GM08714 (cell line): ENCODE measurements around the gene UST.

Source experiments
- H3K4me3 ChIP-seq: fragments of 200-500 bp; sonication (Bioruptor generic); 2 replicates; pipeline ENCODE4 v1.5.1; 2014; ENCODE audit warnings: mild to moderate bottlenecking, low read length, inconsistent platforms
- ZNF274 ChIP-seq: IDR thresholded peaks from 2 replicates; pipeline ENCODE4 v1.6.1; 2012; ENCODE audit warnings: mild to moderate bottlenecking, low read depth, low read length

Gene UST

DNA sequence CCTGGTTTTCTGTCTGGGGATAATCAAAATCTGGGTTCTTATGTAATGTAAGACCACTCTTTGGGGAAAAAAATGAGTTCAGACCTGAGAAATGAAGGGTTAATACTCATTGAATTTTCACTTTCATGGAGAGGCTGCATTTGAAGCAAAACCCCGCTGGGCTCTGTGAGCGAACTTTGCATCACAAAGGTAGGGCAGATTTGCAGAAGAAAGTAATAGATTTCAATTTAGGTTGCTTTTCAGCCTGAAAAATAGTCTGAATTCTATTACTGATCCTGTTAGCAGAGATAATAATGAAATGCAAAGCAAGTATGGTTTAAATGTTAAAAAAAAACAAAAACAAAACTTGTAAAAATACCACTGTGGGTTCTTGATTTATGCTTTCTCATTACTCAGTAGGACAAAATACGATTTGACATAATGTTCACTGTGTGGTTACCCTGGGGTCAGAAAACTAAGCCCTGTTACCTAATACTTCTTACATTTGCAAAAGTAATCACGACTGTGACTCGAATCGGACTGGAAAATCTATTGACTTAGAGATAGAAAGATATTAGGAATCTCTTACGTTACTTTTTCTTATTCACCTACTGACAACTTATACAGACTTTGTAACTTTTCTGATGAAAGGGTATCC, 72.2 kb downstream of the UST start:
- H3K4me3 ChIP-seq: no peak overlapping the region
- no peak for TF ChIP-seq ZNF274

DNA sequence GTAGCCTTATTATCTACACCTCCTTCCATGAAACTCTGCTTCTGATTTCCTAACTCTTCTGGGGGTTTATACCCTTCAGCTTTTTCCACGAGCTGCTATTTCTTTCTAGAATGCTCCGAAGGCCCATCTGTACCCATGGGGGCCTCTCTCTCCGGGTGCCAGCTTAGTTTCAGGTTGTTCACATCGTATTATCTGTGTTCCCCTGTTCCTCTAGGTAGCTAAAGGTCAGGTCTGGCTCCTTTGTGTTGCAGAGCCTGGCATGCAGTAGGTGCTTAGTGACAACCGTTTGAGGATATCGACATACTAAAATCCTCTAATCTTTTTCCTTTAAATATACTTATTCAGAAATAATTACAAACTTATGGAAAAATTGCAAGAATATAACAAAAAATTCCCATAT, 73.0 kb downstream of the UST start:
- no peak overlapping the region for H3K4me3 ChIP-seq
- no peak for TF ChIP-seq ZNF274

DNA sequence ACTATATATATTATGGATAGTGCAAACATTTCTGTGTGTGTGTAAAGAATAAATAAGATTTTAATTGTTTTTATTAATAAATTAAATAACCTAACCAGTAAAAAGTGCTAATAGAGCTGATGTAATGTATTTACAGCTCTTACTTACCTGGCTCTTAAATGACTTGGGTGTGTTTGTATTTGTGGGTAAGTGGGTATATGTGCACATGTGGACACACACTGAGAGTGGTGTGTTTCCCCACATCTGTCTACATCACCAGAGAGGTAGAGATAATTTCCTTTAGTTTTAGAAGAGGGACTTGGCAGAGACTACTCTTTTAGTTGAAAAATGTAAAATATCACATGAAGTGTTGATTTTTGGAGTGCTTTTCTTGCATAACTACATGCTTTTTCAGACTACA, 76.0 kb downstream of the UST start:
- TF ChIP-seq ZNF274: no peak
- no peak overlapping the region for H3K4me3 ChIP-seq

DNA sequence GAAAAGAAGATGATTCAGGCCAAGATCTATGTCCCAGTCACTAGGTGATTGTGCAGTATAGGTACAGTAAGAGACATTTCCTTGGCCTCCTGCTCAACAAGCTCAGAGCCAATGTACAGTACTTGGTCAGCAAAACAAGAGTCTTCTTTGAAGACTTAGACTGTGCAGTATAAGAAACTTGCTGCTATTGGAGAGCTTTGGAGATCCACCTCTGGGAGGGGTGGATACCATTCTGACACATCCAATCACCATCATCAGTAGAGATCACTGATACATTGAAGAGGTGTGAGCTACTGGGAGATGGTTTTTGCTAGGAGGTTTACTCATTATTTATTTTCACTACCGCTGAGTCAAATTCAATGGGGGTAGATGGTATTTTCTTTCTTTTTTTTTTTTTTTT, 77.5 kb downstream of the UST start:
- no peak overlapping the region for H3K4me3 ChIP-seq
- no peak for TF ChIP-seq ZNF274

DNA sequence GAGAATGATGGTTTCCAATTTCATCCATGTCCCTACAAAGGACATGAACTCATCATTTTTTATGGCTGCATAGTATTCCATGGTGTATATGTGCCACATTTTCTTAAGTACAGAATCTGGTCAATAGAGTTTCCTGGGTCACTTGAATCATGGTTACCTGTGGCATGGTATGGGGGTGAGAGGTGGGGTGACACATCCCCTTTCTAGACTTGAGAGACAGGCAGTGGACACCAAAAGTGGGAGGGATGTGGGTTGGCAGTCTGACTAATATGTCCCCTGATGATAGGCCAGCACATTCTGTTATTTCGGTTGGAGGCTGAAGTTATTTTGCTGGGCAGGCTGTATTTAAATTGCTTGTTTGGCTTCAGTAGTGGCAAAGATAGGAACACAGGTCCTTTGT, 78.1 kb downstream of the UST start:
- TF ChIP-seq ZNF274: no peak
- H3K4me3 ChIP-seq: no peak overlapping the region

DNA sequence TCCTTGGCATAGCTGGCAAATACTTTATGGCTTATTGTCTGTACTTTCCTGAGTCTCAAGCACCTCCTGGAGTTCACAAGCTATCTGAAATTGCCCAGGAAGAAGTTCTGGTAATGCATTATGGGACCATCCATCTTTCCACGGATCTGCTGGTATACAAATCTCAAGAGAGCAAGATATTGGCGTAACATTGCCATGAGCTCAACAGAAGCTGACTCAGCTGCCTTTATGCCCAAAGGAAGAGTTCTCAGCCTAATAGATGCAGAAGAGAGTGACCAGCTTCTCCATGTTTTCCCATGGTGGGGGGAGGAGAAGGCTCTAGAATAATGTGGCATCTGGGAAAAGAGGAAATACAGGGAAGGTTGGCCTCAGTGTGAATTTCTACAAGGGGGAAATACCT, 78.7 kb downstream of the UST start:
- no peak for TF ChIP-seq ZNF274

DNA sequence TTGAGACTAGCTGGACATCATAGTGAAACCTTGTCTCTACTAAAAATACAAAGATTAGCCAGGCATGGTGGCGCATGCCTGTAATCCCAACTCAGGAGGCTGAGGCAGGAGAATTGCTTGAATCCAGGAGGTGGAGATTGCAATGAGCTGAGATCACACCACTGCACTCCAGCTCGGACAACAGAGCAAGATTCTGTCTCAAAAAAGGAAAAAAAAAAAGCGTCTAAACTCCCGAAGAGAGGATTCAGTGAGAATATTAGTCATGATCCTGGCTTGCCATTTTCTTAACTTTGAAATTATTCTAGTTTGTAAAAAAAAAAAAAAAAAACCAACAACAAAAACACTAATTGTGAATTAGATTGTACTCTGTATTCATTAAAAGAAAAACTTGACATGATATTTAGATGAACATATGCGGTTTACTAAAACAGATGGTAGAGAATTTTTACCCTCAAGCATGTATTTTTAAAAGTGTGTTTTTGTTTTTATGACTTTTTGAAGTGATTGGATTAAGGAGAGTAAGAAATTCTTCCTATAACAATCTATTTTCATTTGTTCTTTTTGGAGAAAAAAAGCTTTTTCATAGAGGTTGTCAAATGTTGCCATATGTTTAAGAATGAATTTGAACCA, 80.7 kb downstream of the UST start:
- no peak overlapping the region for H3K4me3 ChIP-seq
- no peak for TF ChIP-seq ZNF274

More for the DNA sequence above, 78.7 kb downstream of the UST start:
- H3K4me3 ChIP-seq: no peak overlapping the region

DNA sequence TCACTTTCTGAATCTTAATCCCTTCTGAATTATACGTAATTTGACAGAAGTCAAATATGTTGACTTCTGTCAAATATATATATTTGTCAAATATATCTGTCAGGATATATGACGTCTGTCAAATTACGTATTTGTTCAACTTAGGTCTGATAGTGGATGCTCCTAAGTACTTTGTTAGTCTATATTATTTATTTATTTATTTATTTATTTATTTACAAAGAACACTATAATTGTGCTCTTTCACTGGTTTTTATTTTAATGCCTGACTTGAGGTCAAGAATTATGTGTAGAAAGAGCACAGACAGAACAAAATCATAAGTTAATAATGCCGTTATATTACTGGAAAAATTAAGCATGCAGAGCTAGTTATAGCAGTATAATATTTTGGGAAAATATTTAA, 81.2 kb downstream of the UST start:
- no peak overlapping the region for H3K4me3 ChIP-seq
- TF ChIP-seq ZNF274: no peak

DNA sequence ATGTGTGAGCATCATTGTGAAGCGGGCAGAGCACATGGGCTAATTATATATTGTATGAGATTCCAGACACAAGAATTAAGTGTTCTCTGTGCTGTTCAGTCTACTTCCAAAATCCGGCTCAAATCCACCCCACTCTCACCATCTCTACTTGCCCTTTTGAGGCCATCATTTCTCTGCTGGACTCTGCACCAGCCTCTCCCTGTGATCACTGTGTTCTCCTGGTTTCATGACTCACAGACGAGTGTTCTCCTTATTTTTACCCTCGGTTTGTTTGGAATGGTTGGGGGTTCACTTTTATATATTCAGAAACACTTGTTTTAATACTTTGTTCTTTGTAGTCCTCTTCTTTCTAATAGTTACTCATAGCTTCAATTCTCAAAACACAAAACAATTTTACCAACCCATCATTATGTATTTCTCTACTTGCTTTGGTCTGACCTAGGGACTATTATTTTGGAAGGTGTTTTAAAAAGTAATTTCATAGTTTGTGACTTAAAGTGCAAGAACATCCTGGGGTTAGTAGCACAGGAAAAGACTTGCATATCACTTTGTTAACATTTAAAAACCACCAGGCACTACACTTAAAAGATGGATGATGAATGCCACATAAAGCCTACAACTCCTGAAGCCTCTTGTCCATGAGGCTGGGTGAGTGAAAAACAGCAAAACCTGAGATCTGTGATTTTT, 82.7 kb downstream of the UST start:
- TF ChIP-seq ZNF274: no peak

DNA sequence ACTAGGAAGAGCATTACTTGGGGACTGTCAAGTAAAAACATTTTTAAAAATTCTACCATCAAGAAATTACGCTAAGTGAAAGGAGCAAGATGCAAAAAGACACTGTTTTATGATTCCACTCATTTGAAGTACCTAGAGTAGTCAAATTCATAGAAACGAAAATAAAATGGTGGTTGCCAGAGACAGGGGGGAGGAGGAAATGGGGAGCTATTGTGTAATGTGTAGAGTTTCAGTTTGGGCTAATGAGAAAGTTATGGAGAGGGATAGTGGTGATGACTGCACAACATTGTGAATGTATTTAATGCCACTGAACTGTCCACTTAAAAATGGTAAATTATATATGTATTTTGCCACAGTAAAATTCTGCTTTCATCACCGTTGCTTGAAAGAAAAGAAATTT, 83.8 kb downstream of the UST start:
- peak overlapping the region; percentile 51 for H3K4me3 ChIP-seq
- no peak for TF ChIP-seq ZNF274

More for the DNA sequence above, 82.7 kb downstream of the UST start:
- no peak overlapping the region for H3K4me3 ChIP-seq

DNA sequence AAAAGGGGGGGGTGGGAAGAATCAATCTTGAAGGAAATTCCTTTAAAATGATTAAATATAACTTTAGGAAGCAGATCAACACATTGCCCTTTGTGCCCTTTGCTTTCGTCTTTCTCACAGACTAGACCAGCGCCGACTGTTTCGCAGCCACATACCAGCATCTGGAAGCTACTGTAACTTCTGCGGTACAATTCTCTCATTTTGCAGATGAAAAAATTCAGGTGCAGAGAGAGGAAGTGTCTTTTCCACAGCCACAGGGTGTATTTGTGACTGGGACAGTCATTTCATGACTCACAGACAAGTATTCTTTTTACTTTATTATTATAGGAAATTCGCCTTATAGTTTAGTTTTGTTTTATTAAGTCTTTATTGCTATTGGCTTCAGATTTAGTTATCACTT, 84.2 kb downstream of the UST start:
- TF ChIP-seq ZNF274: no peak
- H3K4me3 ChIP-seq: no peak overlapping the region; the same call in 1 of the 2 replicates

DNA sequence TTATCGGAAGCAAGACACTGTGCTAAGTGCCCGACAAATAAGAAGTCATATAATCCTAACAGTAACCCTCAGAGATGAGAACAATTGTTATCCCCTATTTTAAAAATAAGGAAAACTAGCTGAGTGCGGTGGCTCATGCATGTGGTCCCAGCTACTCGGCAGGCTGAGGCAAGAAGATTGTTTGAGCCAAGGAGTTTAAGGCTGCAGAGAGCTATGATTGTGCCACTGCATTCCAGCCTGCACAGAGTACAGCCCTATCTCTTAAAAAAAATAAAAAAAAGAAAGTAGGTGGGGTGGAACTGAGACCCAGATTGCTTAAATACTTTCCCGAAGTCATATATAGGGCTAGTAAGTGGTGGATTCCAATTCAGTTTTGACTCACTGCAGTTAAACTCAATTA, 84.7 kb downstream of the UST start:
- TF ChIP-seq ZNF274: no peak
- no peak overlapping the region for H3K4me3 ChIP-seq

DNA sequence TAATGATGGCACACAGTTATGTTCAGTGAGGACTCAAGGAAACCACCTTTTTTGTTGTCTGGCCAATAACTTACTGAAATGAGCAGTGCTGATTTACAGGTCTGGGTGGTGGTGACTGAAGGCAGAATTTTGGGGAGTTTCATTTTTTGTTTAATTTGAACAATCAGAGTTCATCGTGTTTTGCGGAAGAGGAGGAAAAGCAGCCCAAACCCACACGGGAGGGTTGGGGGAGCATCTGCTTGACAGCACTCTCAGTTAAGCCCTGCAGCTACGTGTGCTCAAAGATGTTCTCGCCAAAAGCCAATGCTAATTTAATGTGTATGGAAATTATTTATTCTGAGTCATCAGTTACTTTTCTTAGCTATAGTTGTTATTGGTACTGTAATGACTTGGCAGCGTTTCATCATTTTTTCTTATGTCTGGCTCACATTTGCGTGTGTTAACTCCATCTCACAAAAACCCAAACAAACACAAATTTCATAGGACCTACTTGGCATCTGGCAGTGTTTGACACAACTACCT, 89.2 kb downstream of the UST start:
- no peak overlapping the region; the same call in 1 of the 2 replicates for H3K4me3 ChIP-seq
- no peak for TF ChIP-seq ZNF274

DNA sequence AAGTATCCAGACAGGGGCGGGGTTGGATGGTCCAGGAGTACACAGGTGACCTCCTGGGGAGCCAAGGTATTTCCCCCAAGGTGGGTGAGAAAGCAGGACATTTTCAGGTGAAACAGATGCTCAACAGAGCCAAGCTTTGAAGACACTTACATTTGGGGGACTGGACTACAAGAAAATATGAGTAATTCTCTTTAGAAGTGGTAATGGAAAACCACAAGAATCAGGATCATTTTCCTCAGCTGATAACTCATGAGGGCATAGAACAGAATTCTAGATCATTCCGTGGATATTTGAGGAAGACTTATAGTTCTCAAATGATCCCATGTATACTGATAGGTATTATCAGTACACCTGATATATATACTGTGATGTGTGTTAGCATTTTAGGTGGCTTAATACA, 89.9 kb downstream of the UST start:
- no peak overlapping the region for H3K4me3 ChIP-seq
- TF ChIP-seq ZNF274: no peak

DNA sequence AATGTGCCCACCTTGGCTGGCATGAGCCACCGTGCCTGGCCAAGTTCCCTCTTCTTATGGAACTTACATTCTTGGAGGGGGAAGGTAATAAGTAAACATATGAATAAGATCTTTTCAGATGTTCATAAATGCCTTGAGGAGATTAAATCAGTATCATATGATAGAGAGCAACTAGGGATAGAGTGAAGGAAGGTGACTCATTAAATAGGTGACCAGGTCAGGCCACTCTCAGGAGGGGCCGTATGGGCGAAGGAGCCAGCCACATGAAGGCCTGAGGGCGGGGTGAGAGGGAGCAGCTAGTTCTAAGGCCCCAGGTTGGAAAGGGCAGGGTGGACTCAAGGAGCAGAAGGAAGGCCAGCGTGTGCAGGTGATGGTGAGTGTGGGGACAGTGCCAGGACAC, 91.1 kb downstream of the UST start:
- no peak for TF ChIP-seq ZNF274
- H3K4me3 ChIP-seq: no peak overlapping the region

DNA sequence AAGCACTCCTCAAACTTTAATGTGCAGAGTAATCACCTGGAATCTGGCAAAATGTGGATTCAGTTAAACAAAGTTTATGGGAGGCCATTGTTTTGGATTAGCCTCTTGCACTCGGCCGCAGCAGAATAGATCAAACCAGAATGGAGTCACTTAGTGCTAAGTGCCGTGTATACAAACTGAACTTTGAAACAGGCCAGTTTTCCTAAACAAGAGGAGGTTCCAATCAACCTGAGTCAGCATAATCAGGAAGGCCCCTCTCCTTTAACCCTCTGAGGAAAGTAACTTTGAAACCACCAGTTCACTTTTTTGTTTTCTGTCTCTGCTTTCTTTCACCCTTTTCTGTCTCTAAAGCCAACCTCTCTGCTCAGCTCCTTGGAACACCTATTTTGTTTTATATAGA, 92.2 kb downstream of the UST start:
- TF ChIP-seq ZNF274: no peak
- H3K4me3 ChIP-seq: no peak overlapping the region
